Activated T-helper 2 cell treated with anti-CD3 and anti-CD28 coated beads, Interferon-gamma antibody, Interleukin-2, Interleukin-4, amounts not matched to agents 10 μg/mL and 5 μg/mL and 100 μg/mL, durations not matched to agents 14 hours and 24 hours and 36 hours (primary cell): ENCODE measurements around the gene PPIE. TPM values are rescaled to one million over a fixed set of nuclear protein-coding genes. Genes with fewer than 3 reads are reported as not detected.
A peak's percentile ranks its signal among the peaks of the same experiment; 100 is the strongest.
"Not testable (repeated sequence)": the region's sequence is repeated elsewhere in the genome, so short reads cannot be mapped to it uniquely, and the experiment has no call there.

Experiments
- DNase-seq: peaks from one replicate; pipeline ENCODE4 v3.0.0; 2021; ENCODE audit warnings: low spot score
- H3K27ac Mint-ChIP-seq: one replicate; pipeline ENCODE4 v1.8.0; 2021; ENCODE audit warnings: mixed read lengths
- H3K27me3 Mint-ChIP-seq: one replicate; pipeline ENCODE4 v1.8.0; 2021; ENCODE audit warnings: low read depth, mixed read lengths
- H3K36me3 Mint-ChIP-seq: one replicate; pipeline ENCODE4 v1.8.0; 2021; ENCODE audit warnings: low read depth, mixed read lengths
- H3K4me1 Mint-ChIP-seq: one replicate; pipeline ENCODE4 v1.8.0; 2021; ENCODE audit warnings: low read depth, mixed read lengths
- H3K4me3 Mint-ChIP-seq: one replicate; pipeline ENCODE4 v1.8.0; 2021; ENCODE audit warnings: low read depth, mild to moderate bottlenecking, moderate library complexity, mixed read lengths
- H3K9me3 Mint-ChIP-seq: one replicate; pipeline ENCODE4 v1.8.0; 2021; ENCODE audit warnings: mixed read lengths
- intact Hi-C: fragments of 100-400 bp; cut with micrococcal nuclease; formaldehyde crosslinking; loops from one replicate; pipeline ENCODE4 v1.15.1; 2023
- total RNA-seq: library from RNA; stranded (reverse); gene quantifications from 2 replicates; pipeline ENCODE4 v1.2.3, GENCODE V29; 2022

Gene PPIE
- total RNA-seq, 1 donor from 2014 or later = 63.0 TPM

DNA sequence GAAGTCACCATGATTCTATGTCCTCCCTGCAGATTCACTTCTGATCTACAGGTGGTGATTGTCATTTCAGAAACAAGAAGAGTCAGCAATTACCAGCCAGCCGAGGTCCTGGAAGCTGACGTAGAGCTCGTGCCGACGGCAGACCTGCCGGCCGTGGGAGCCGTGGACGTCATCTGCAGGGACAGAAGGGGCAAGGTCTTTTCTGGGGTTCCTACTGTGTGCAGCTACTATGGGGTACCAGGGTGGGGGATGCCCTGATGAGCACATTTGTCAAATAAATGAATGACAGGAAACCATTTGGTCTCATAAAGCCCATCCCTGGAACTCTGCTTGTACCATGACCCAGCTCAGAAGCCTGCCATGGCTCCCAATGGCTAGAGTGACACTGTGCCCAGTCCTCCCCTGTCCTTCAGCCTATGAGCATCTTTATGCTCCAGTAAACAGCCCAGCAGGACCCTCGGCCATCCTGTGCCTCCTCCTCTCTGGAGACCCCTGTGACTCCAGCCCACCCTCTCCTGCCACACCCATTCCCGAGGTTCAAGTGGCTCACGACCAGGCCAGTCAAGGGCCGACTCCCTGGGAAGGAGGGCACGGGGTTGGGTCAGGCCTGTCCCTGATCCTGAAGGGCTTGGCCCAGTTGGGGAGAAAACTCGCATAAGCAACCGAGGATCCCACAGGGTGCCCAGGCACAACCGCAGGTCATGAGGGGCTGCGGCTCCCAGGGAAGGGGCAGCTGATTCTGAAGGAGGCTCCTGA, 25.1 kb downstream of the PPIE start:
- H3K4me3 Mint-ChIP-seq, H3K27ac Mint-ChIP-seq, DNase-seq, H3K36me3 Mint-ChIP-seq, H3K9me3 Mint-ChIP-seq, intact Hi-C loops, H3K4me1 Mint-ChIP-seq, H3K27me3 Mint-ChIP-seq: not testable (repeated sequence)

- H3K27ac Mint-ChIP-seq, H3K9me3 Mint-ChIP-seq, H3K36me3 Mint-ChIP-seq, H3K27me3 Mint-ChIP-seq, H3K4me1 Mint-ChIP-seq, H3K4me3 Mint-ChIP-seq, intact Hi-C loops, DNase-seq: not testable (repeated sequence)
Observed at GRCh38 chr1:39764512-39764911, 25.8 kb downstream of the PPIE start.

DNA sequence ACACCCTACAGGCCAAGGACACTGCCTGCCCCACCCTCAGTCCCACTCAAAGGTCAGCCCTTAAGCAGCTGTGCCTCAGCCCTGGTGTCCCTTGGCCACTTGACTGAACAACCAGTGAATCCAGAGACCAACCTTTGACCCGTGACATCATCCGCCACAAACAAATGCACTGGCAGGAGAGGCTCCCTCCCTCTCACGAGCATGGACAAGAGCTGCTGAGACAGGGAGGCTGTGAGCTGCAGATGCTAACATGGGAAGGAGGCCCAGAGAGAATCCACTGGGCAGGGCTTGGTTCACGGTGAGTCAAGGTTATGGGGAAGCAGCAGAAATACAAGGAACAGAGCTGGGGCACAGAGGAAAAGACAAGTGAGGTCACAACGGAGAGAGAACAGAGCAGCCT, 27.8 kb downstream of the PPIE start:
- H3K4me3 Mint-ChIP-seq, H3K4me1 Mint-ChIP-seq, H3K36me3 Mint-ChIP-seq, H3K27me3 Mint-ChIP-seq, intact Hi-C loops, DNase-seq, H3K9me3 Mint-ChIP-seq, H3K27ac Mint-ChIP-seq: not testable (repeated sequence)

- H3K36me3 Mint-ChIP-seq, H3K27me3 Mint-ChIP-seq, H3K27ac Mint-ChIP-seq, intact Hi-C loops, H3K4me3 Mint-ChIP-seq, DNase-seq, H3K4me1 Mint-ChIP-seq, H3K9me3 Mint-ChIP-seq: not testable (repeated sequence)
Observed at GRCh38 chr1:39769502-39769901, 30.8 kb downstream of the PPIE start.

DNA sequence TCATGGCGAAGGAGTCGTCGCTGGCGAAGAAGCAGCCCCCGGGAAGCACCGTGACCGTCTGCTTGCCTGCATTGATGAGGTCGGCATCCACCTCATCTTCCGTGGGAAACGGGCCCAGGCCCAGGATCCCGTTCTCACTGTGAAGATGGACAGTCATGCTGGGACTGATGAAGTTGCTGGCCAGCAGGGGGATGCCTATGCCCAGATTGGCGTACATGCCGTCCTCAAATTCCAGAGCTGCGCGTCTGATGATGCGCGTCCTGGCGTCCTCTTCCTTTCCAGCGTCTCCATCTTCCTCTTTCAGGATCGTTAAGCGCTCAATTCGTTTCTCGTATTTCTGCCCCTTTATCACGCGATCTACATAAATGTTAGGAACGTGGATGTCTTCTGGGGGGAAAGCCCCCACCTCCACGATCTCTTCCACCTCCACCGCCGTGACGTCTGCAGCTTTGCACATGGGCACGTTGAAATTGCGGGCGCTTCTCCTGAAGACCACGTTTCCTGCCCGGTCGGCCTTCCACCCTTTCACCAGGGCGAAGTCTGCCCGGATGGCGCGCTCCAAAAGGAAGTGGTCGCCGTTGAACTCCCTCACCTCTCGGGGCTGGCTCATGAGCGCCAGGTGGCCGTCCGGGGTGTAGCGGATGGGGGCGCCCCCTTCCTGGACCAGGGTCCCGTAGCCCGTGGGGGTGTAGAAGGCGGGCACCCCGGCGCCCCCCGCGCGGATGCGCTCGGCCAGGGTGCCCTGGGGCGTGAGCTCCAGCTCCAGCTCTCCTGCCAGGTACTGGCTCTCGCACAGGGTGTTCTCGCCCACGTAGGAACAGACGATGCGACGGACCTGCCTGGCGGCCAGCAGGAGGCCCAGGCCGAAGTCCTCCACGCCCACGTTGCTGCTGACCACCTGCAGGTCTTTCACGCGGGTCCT, 31.7 kb downstream of the PPIE start:
- H3K27me3 Mint-ChIP-seq, H3K9me3 Mint-ChIP-seq, H3K27ac Mint-ChIP-seq, DNase-seq, intact Hi-C loops, H3K36me3 Mint-ChIP-seq, H3K4me1 Mint-ChIP-seq: not testable (repeated sequence)
- peak overlapping the region; percentile 72 for H3K4me3 Mint-ChIP-seq

- H3K9me3 Mint-ChIP-seq, intact Hi-C loops, H3K27me3 Mint-ChIP-seq, H3K27ac Mint-ChIP-seq, H3K36me3 Mint-ChIP-seq, H3K4me1 Mint-ChIP-seq, DNase-seq: not testable (repeated sequence)
- H3K4me3 Mint-ChIP-seq = peak within 1 kb of the TSS; percentile 72
Observed at GRCh38 chr1:39771022-39771532, 32.4 kb downstream of the PPIE start, which contains the start of gene OXCT2. TSS of gene OXCT2 (minus strand) at chr1:39771348. CDS start at chr1:39771255, 93 bp downstream.

DNA sequence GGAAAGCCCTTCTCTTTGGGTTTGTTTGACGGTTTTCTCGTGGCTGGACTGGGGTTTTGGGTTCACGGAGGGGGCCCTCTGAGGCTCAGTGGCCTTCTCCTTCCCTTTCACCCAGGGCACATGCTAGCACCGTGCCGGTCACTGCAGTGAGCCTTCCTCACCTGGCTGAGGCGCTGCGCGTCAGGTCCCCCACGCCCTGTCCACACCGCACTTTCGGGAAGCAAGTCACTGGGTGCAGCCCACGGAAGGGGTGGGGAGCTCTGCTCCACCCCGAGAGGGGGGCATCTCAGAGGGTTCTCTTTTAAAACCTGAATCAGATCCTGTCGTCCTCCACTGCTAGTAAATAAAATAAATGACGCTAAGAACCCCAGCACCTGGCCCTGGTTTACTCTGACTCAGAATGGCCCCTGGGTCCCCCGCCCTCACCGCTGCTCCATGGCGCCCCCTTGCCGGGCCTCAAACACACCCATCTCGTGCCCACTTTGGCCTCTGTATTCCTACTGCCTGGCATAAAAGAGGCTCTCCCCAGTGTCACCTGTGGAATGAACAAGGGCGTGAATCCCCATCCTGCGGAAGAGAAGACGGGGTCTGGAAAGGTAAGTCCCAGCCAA, 34.8 kb downstream of the PPIE start:
- H3K36me3 Mint-ChIP-seq, H3K9me3 Mint-ChIP-seq, intact Hi-C loops, H3K4me1 Mint-ChIP-seq, H3K27me3 Mint-ChIP-seq, H3K4me3 Mint-ChIP-seq, H3K27ac Mint-ChIP-seq, DNase-seq: not testable (repeated sequence)

DNA sequence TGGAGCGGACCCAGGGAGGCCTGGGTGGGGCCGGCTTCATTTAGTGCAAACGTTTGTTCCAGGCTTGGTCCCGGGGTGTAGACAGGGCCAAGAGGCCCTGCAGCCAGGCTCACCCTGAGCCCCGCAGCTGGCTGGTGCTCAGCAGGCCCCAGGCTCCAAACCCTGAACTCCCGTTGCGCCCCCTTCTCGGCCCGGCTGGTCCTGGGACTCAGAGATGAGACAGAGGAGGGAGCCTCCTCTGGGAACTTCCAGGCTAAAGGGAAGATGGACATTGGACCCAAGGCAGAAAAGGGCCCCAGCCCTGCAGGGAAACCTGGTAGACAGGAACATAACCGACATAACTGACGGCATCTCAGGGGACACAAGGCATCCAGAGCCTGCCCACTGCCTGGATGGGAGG, 36.5 kb downstream of the PPIE start:
- H3K36me3 Mint-ChIP-seq, H3K27me3 Mint-ChIP-seq, H3K4me1 Mint-ChIP-seq, H3K4me3 Mint-ChIP-seq, intact Hi-C loops, H3K9me3 Mint-ChIP-seq, DNase-seq, H3K27ac Mint-ChIP-seq: not testable (repeated sequence)

DNA sequence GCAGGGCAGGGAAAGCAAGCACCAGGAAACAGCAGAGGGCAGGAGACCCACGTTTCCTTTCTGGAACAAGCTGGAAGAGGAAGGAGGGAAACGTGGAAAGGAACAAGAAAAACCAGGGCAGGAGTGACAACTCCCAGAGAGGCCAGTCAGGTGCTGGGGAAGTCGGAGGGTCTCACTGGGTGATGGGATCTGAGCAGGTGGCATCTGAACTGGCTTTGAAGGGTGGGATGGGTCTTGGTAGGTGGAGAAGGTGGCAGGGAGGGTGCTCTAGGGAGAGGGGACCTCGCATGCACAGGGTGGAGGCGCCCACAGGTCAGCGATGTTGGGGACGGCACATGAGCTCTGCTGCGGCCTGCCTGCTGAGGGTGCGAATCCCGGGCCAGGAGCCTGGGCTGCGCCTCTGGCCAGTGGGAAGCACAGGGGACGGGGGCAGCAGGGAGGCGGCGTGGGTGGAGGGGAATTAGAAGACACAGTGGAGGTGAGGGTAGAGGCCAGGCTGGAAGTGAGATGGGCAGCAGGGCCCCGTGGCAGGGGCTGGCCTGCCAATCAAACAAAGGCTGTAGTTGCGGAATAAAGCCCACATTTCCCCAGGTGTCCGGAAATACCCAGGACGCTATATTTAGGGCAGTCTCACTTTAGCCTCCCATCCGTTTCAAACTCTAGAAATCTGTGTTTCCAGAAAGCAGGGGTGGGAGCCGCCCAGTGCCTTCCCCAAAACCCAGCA, 37.2 kb downstream of the PPIE start:
- H3K4me3 Mint-ChIP-seq, DNase-seq, H3K27me3 Mint-ChIP-seq, H3K27ac Mint-ChIP-seq, H3K4me1 Mint-ChIP-seq, H3K36me3 Mint-ChIP-seq, H3K9me3 Mint-ChIP-seq, intact Hi-C loops: not testable (repeated sequence)

DNA sequence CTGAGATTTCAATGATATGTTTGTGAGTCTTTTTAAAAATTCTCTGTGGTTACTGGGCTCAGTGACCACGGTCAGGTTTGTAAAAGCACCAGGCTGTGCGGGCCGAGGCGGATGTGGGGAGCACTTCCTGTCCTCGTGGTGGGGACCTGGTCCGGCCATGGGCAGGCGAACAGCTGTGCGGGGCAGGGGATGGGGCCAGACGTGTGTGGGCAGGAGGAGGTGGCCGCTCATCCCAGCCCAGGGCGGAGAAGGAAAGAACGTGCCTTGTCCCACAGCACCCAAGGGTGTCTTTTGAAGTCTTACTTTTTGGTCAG, 37.7 kb downstream of the PPIE start:
- no peak for DNase-seq
- intact Hi-C loops = no loop called here
- H3K27ac Mint-ChIP-seq = no peak overlapping the region
- no peaks in the 10 kb centered on the region for H3K4me1 Mint-ChIP-seq
- no peak overlapping the region for H3K4me3 Mint-ChIP-seq
- H3K27me3 Mint-ChIP-seq = peaks cover 7% of the 10 kb centered on the region
- H3K36me3 Mint-ChIP-seq = no peaks in the 10 kb centered on the region
- H3K9me3 Mint-ChIP-seq = no peaks in the 10 kb centered on the region

DNA sequence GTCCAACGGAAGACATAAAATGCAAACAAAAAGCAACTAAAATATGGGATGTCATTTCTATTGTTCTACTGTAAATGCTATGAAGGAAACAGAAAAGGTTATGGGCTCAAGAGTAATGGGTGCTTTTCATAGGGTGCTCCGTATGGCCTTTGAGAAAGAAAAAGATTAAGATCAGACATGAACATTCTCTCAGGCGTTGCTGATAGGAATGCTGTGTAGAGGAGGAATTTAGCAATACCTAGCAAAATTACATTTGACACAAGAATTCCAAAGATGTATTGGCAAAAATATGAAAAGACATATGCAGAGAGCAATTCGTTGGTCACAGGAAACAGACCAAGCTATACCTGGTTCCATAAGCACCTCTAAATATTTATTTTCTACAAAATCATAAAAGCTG, 38.2 kb downstream of the PPIE start:
- Mint-ChIP-seq H3K27me3 (peaks cover 7% of the 10 kb centered on the region), H3K27ac (no peak overlapping the region), H3K36me3 (no peaks in the 10 kb centered on the region), H3K4me1 (no peaks in the 10 kb centered on the region), H3K9me3 (no peaks in the 10 kb centered on the region), H3K4me3 (no peak overlapping the region)
- intact Hi-C loops = no loop called here
- DNase-seq = no peak

GRCh38 chr1:39777306-39777705, 38.6 kb downstream of the PPIE start:
- Mint-ChIP-seq H3K27ac (no peak overlapping the region), H3K9me3 (no peaks in the 10 kb centered on the region), H3K36me3 (no peaks in the 10 kb centered on the region), H3K4me1 (no peaks in the 10 kb centered on the region), H3K27me3 (peaks cover 7% of the 10 kb centered on the region), H3K4me3 (no peak overlapping the region)
- DNase-seq = no peak
- intact Hi-C loops = no loop called here
